PC-3 (cell line): ENCODE measurements around the gene PRICKLE3.

Source experiments
- EZH2 ChIP-seq: fragments of 300-600 bp; sonication (generic); IDR thresholded peaks from one replicate; pipeline ENCODE4 v1.6.1; 2017; ENCODE audit warnings: antibody characterized with exemption, mild to moderate bottlenecking, low read length; ENCODE audit not compliant: unreplicated experiment
- EZH2phosphoT487 ChIP-seq: fragments of 300-600 bp; sonication (generic); IDR thresholded peaks from 2 replicates; pipeline ENCODE4 v1.6.1; 2018; ENCODE audit warnings: mild to moderate bottlenecking, antibody characterized with exemption, low read length, borderline replicate concordance
- TF ChIP-seq, protein P1 (sequence below): fragments of 300-600 bp; sonication (generic); conservative IDR thresholded peaks from 2 replicates; pipeline ENCODE4 v1.5.1; 2017; ENCODE audit warnings: antibody characterized with exemption, low read depth, mild to moderate bottlenecking, low read length

GRCh38 chrX:49177338-49177833, 8.8 kb downstream of the PRICKLE3 start:
- TF ChIP-seq, protein P1, sequence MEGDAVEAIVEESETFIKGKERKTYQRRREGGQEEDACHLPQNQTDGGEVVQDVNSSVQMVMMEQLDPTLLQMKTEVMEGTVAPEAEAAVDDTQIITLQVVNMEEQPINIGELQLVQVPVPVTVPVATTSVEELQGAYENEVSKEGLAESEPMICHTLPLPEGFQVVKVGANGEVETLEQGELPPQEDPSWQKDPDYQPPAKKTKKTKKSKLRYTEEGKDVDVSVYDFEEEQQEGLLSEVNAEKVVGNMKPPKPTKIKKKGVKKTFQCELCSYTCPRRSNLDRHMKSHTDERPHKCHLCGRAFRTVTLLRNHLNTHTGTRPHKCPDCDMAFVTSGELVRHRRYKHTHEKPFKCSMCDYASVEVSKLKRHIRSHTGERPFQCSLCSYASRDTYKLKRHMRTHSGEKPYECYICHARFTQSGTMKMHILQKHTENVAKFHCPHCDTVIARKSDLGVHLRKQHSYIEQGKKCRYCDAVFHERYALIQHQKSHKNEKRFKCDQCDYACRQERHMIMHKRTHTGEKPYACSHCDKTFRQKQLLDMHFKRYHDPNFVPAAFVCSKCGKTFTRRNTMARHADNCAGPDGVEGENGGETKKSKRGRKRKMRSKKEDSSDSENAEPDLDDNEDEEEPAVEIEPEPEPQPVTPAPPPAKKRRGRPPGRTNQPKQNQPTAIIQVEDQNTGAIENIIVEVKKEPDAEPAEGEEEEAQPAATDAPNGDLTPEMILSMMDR: 0 out of 2 replicates have a peak, but pooled peaks have one; percentile 20
- TF ChIP-seq EZH2phosphoT487 (no peak), EZH2 (no peak)
